Aorta (tissue), 5 donors: Measurements from ENCODE around the gene ADAD2. TPM values are rescaled to one million over a fixed set of nuclear protein-coding genes. Genes with fewer than 3 reads are reported as not detected.

Experiments
- ATAC-seq: fragments of 200-7000 bp; cut with Tn5 transposase; one replicate; pipeline ENCODE4 v1.9.1; 2022; ENCODE audit warnings: moderate library complexity; ENCODE audit not compliant: low FRiP score
- DNase-seq, 2 donors: peaks; one replicate each; pipeline ENCODE4 v3.0.0-alpha.2; 2020
- H3K27ac ChIP-seq, 2 donors: one replicate each; pipeline ENCODE4 v1.5.1; 2013; ENCODE audit warnings: low read length in 2 of 2, mild to moderate bottlenecking in 2 of 2, moderate library complexity in 2 of 2, control low read depth in 1 of 2, inconsistent platforms in 1 of 2, low read depth in 1 of 2
- H3K27me3 ChIP-seq, 2 donors: one replicate each; pipeline ENCODE4 v1.6.1; 2013; ENCODE audit warnings: control low read depth in 1 of 2, low read length in 1 of 2, mild to moderate bottlenecking in 1 of 2, moderate library complexity in 1 of 2; ENCODE audit not compliant: insufficient read depth in 2 of 2, control insufficient read depth in 1 of 2
- H3K36me3 ChIP-seq, 2 donors: one replicate each; pipeline ENCODE4 v1.6.1; 2013; ENCODE audit warnings: control low read depth in 1 of 2, low read length in 1 of 2, mild to moderate bottlenecking in 1 of 2; ENCODE audit not compliant: insufficient read depth in 2 of 2, control insufficient read depth in 1 of 2
- H3K4me1 ChIP-seq, 2 donors: one replicate each; pipeline ENCODE4 v1.6.1; 2013; ENCODE audit warnings: low read length in 2 of 2, control low read depth in 1 of 2, mild to moderate bottlenecking in 1 of 2, moderate library complexity in 1 of 2; ENCODE audit not compliant: insufficient read depth in 2 of 2, control insufficient read depth in 1 of 2
- H3K4me3 ChIP-seq, 2 donors: one replicate each; pipeline ENCODE4 v1.5.1; 2013; ENCODE audit warnings: low read length in 2 of 2, control low read depth in 1 of 2, mild to moderate bottlenecking in 1 of 2
- H3K9me3 ChIP-seq: one replicate; pipeline ENCODE4 v1.6.1; 2013; ENCODE audit warnings: mild to moderate bottlenecking, low read length; ENCODE audit not compliant: control insufficient read depth
- WGBS, 2 donors: extraction: QIAGEN DNeasy Blood & Tissue Kit; methylation state at CpG; one replicate each; pipeline ENCODE4 v1.1.7; 2013; 5-methylcytosine and 5-hydroxymethylcytosine counted together
- intact Hi-C, 2 donors: fragments of 100-400 bp; cut with DNase I; formaldehyde crosslinking; loops; one replicate each; pipeline versions ENCODE4 v1.14.2 to v1.15.0; 2022
- polyA plus RNA-seq, 2 donors: library from polyadenylated mRNA; stranded (reverse); fragments of 200-250 nt; gene quantifications; one replicate each; pipeline ENCODE4 v1.2.3, GENCODE V29; 2013
- total RNA-seq, 2 donors: library from RNA; stranded (reverse); fragmentation: NEBNext Ultra II Directional; extraction: Animal tissue kit (Norgen Biotek cat#: 25700); gene quantifications; one replicate each; pipeline ENCODE4 v1.2.1, GENCODE V29; 2021
- donor health status: healthy with polysubstance abuse.
- donor health status: Bipolar disorder and iron deficiency.
- donor health status: DM: no; HTN: no; CAD: no.
- donor health status: DM: no; HTN: no; CAD: no.
- donor health status: DM: yes; HTN: yes; CAD: no.

ADAD2 gene
- total and polyA plus RNA-seq, 4 donors = 0.33 to 1.0 TPM; not detected in 2

- Histone ChIP-seq H3K4me3 (no peak overlapping the region), H3K36me3 (no peaks in the 10 kb centered on the region), H3K27ac (no peak overlapping the region), H3K27me3 (no peaks in the 10 kb centered on the region), H3K4me1 (no peaks in the 10 kb centered on the region), H3K9me3 (no peaks in the 10 kb centered on the region)
- no peak for ATAC-seq
- no peak for DNase-seq
- intact Hi-C loops = no loop called here
- 79 to 85% methylated on average over 11 of the region's 11 CpGs for WGBS, 2 donors
Observed at GRCh38 chr16:84174396-84174795, 16.6 kb upstream of the ADAD2 start.

DNA sequence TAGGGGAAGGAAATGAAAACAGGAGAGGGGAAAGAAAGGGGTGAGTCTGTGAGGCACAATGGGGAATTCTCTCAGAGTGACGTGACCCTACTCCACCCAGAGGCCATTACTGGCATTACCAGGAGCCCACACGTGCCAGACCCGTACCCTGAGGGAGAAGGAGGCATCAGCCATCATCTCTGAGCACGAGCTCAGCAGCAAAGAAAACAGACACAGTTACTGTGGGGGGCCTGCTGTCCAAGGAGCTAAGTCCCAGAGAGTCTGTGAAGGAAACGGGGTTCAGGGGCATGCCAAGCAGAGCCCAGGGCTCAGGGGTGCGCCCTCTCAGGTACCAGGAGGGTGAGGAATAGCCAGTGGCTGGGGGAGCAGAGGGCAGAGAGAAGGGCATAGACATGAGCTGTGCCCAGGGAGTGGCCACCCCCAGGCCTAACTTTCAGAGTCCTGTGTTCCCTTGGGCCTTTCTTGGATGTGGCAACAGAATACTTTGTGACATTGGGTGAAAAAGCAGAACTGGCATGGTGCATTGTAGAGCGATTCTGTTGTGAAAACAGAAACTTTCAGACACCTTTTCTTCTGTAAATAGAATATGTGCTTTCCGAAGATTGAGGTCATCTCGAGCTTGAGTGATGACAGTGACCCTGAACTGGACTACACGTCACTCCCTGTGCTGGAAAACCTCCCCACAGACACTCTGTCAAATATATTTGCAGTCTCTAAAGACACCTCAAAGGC lies 15.4 kb upstream of the ADAD2 start:
- H3K27ac ChIP-seq = no peak overlapping the region
- intact Hi-C loops = no loop called here
- no peaks in the 10 kb centered on the region for H3K27me3 ChIP-seq
- H3K4me1 ChIP-seq = no peaks in the 10 kb centered on the region
- H3K9me3 ChIP-seq = no peaks in the 10 kb centered on the region
- no peaks in the 10 kb centered on the region for H3K36me3 ChIP-seq
- DNase-seq (no peak), ATAC-seq (peak; percentile 63)
- 38 to 51% methylated on average over 10 of the region's 10 CpGs for WGBS, 2 donors
- H3K4me3 ChIP-seq = no peak overlapping the region

DNA sequence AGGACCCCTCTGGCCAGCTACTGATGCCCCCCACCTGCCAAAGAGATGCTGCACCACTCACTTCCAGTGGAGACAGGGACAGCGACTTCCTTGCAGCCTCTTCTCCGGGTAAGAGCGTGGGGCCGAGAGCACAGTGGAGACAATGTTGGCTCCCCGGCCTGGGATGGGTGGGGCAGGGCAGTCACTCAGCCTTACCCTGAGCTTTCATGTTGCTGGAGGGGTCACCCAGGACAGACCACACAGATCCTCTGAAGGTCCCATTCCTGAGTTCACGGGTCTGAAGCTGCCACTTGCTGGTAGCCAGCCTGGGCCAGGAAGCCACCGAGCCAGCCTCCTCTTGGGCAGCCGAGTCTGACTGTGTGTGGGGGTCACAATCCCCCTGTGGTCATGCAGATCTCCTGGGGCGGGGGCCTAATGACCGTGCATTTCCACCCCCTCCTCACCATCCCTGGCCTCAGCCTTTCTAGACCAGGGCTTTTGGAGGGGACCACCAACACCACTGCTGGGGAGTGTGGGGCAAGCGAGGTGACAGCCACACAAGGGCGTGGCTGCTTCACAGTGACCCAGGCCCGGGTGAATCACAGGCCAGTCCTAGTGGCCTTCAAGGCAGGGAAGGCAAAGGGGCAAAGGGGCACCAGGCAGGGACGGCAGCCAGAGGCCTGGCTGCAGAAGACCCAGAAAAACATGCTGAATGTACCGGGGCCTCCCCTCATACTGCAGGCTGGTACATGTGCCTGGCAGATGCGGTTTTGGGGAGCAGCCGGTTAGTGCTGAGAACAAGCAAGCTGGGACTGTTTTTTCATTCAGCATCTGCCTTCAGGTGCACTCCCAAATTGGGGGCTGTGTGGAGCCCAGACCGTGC lies 14.5 kb upstream of the ADAD2 start:
- ATAC-seq = no peak
- H3K27ac ChIP-seq = peak overlapping the region in 1 of 2 donors; percentile 43

DNA sequence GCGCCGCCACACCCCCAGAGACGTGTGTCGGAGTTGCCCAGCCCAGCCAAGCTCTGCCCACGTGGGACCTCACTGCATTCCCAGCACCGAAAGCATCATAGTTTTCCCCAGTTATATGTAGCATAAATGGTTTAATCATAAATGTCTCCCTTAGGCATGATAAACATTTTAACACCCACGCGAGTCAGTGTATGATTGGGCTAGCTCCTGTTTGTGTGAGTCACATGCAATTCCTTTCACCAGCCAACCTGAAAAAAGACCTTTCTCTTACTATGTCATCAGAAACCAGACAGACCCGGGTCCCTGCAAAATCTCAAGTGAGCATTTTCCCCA lies 13.2 kb upstream of the ADAD2 start:
- no peaks in the 10 kb centered on the region for H3K9me3 ChIP-seq
- WGBS, 2 donors = 20 to 26% methylated on average over 9 of the region's 9 CpGs
- DNase-seq = no peak
- H3K36me3 ChIP-seq = peaks cover 0 to 7% of the 10 kb centered on the region in 2 donors
- no peaks in the 10 kb centered on the region for H3K4me1 ChIP-seq
- no peak for ATAC-seq
- H3K27me3 ChIP-seq = no peaks in the 10 kb centered on the region
- H3K4me3 ChIP-seq = no peak overlapping the region
- intact Hi-C loops = no loop called here
- H3K27ac ChIP-seq = peak overlapping the region in 1 of 2 donors; percentile 11

More for the DNA sequence above, 14.5 kb upstream of the ADAD2 start:
- Histone ChIP-seq H3K4me1 (no peaks in the 10 kb centered on the region), H3K27me3 (no peaks in the 10 kb centered on the region), H3K4me3 (no peak overlapping the region), H3K9me3 (no peaks in the 10 kb centered on the region), H3K36me3 (peaks cover 0 to 5% of the 10 kb centered on the region in 2 donors)
- WGBS, 2 donors = 73 to 76% methylated on average over 18 of the region's 18 CpGs
- no peak for DNase-seq
- intact Hi-C loops = no loop called here

DNA sequence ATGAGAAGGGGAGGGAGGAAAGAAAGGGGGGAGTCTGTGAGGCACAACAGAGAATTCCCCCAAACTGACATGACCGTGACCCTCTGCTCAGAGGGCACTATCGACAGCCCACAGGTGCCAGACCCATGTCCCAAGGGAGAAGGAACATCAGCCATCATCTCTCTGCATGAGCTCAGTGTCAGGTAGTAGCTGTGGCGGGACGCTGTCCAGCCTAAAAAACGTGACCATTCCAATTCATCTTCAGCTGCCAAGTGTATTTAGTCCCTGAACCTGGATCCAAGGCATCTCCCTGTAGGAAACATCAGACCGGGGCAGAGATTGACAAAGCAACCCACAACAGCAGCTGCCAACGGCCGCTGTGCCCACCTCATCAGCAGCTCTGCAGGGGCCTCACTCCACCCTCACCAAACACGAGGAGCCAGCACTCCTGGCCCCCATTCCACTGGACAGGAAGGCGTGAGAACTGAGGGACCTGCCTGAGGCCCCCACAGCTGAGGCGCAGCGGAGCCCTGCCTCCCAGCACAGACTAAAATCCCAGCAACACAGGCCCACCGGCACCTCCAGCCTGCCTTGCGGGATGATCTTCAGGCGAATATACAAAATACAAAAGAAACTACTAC lies 12.7 kb upstream of the ADAD2 start:
- ATAC-seq (no peak), DNase-seq (no peak)
- Histone ChIP-seq H3K9me3 (no peaks in the 10 kb centered on the region), H3K27me3 (no peaks in the 10 kb centered on the region), H3K4me3 (no peak overlapping the region), H3K27ac (peak overlapping the region in 1 of 2 donors; percentile 11), H3K4me1 (no peaks in the 10 kb centered on the region), H3K36me3 (peaks cover 0 to 7% of the 10 kb centered on the region in 2 donors)
- intact Hi-C loops = no loop called here
- 56 to 73% methylated on average over 15 of the region's 15 CpGs for WGBS, 2 donors

DNA sequence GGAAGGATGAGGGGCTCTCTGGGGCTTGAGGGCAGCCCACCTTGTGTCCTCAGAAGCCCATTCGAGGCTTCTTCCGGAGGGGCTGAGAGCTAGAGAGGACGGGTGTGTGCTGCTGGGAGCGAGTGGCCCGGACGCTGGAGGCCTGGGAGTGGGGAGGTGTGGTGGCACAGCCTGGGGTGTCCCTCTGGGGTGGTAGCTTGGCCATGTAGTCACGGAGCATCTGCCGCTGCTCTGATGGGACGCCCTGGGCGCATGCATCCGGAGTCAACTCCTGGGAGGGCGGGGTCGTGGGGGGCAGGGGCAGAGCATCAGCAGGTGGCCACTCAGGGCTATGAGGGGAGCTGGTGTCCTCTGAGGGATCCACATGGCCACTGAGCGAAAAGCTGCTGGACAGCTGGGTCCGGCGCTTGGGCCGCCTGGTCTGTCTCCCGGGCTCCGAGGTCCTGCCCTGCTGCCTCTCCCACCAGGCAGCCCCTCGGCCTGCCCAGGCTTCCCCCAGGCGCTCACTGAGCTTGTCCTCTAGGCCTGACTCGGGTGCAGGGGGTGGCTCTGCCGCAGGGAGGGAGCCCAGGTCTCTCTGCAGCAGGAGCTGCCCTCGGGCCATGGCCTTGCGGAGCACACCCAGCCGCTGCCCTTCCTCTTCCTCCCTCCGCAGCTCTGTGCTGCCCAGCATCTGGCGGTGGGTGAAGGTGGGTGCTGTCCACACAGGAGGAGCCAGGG lies 11.9 kb upstream of the ADAD2 start:
- H3K4me3 ChIP-seq = no peak overlapping the region
- no peaks in the 10 kb centered on the region for H3K4me1 ChIP-seq
- ATAC-seq (no peak), DNase-seq (peak in 1 of 2 donors; percentile 67)
- peaks cover 0 to 7% of the 10 kb centered on the region in 2 donors for H3K36me3 ChIP-seq
- H3K27me3 ChIP-seq = no peaks in the 10 kb centered on the region
- whole genome bisulfite sequencing, 2 donors = 91 to 94% methylated on average over 27 to 28 of the region's 28 CpGs
- no peaks in the 10 kb centered on the region for H3K9me3 ChIP-seq
- no peak overlapping the region for H3K27ac ChIP-seq
- intact Hi-C loops = no loop called here

GRCh38 chr16:84179612-84180320 lies 11.2 kb upstream of the ADAD2 start:
- no peaks in the 10 kb centered on the region for H3K4me1 ChIP-seq

More at GRCh38 chr16:84179612-84180320, 11.2 kb upstream of the ADAD2 start:
- H3K27me3 ChIP-seq = no peaks in the 10 kb centered on the region
- WGBS, 2 donors = 91 to 92% methylated on average over 30 to 33 of the region's 33 CpGs
- no peak overlapping the region for H3K27ac ChIP-seq
- intact Hi-C loops = loop anchor here (5.0 to 10.0 kb wide), 2 partner anchors 212 to 215 kb away; partner anchors contain the start of gene NECAB2 (in 2 of the 2)
- DNase-seq (peak; percentile 46 to 67), ATAC-seq (no peak)
- no peak overlapping the region for H3K4me3 ChIP-seq
- no peaks in the 10 kb centered on the region for H3K9me3 ChIP-seq
- H3K36me3 ChIP-seq = peaks cover 0 to 7% of the 10 kb centered on the region in 2 donors
